H9 (cell line): ENCODE results near the gene CYP27B1. TPM values are rescaled to one million over a fixed set of nuclear protein-coding genes. Genes with fewer than 3 reads are reported as not detected.

Experiments used
- DNase-seq: peaks from one replicate; pipeline ENCODE4 v3.0.0-alpha.2; 2017
- H2AFZ ChIP-seq: one replicate; pipeline ENCODE4 v1.6.1; 2013; ENCODE audit warnings: mild to moderate bottlenecking, low read length, control low read depth, moderate library complexity
- H2AK5ac ChIP-seq: 2 replicates; pipeline ENCODE4 v1.6.1; 2013; ENCODE audit warnings: low read length, control low read depth, mixed read lengths; ENCODE audit not compliant: insufficient read length
- H2BK120ac ChIP-seq: one replicate; pipeline ENCODE4 v1.6.1; 2013; ENCODE audit warnings: low read depth, mild to moderate bottlenecking, low read length, control low read depth, inconsistent platforms; ENCODE audit not compliant: poor library complexity, severe bottlenecking
- H2BK12ac ChIP-seq: 2 replicates; pipeline ENCODE4 v1.6.1; 2013; ENCODE audit warnings: low read length, control low read depth, mixed read lengths, low read depth; ENCODE audit not compliant: insufficient read length
- H2BK15ac ChIP-seq: 2 replicates; pipeline ENCODE4 v1.6.1; 2013; ENCODE audit warnings: low read depth, low read length, control low read depth
- H2BK20ac ChIP-seq: one replicate; pipeline ENCODE4 v1.6.1; 2013; ENCODE audit warnings: low read depth, mild to moderate bottlenecking, low read length, control low read depth, inconsistent platforms; ENCODE audit not compliant: poor library complexity, severe bottlenecking
- H2BK5ac ChIP-seq: 2 replicates; pipeline ENCODE4 v1.6.1; 2013; ENCODE audit warnings: low read length, control low read depth, mixed read lengths; ENCODE audit not compliant: insufficient read length
- H3K14ac ChIP-seq: 2 replicates; pipeline ENCODE4 v1.6.1; 2013; ENCODE audit warnings: low read length, control low read depth; ENCODE audit not compliant: insufficient read depth
- H3K18ac ChIP-seq: 2 replicates; pipeline ENCODE4 v1.6.1; 2013; ENCODE audit warnings: low read depth, mild to moderate bottlenecking, mixed read lengths, low read length, control low read depth; ENCODE audit not compliant: insufficient read length
- H3K23ac ChIP-seq: 2 replicates; pipeline ENCODE4 v1.6.1; 2013; ENCODE audit warnings: low read length, control low read depth, mixed read lengths, low read depth; ENCODE audit not compliant: insufficient read length
- H3K23me2 ChIP-seq: 2 replicates; pipeline ENCODE4 v1.6.1; 2013; ENCODE audit warnings: low read depth, mild to moderate bottlenecking, mixed read lengths, low read length, control low read depth; ENCODE audit not compliant: insufficient read length, poor library complexity, severe bottlenecking
- H3K27ac ChIP-seq: 2 replicates; pipeline ENCODE4 v1.5.1; 2013; ENCODE audit warnings: low read length, control low read depth, mixed read lengths, low read depth; ENCODE audit not compliant: insufficient read length
- H3K27me3 ChIP-seq: 2 replicates; pipeline ENCODE4 v1.6.1; 2013; ENCODE audit warnings: low read length, control low read depth, inconsistent platforms; ENCODE audit not compliant: insufficient read depth
- H3K4ac ChIP-seq: 2 replicates; pipeline ENCODE4 v1.6.1; 2013; ENCODE audit warnings: low read depth, mild to moderate bottlenecking, control low read depth, inconsistent platforms, low read length, moderate library complexity
- H3K4me1 ChIP-seq: 2 replicates; pipeline ENCODE4 v1.6.1; 2013; ENCODE audit warnings: low read length, control low read depth, inconsistent platforms; ENCODE audit not compliant: insufficient read depth
- H3K4me2 ChIP-seq: 2 replicates; pipeline ENCODE4 v1.6.1; 2013; ENCODE audit warnings: low read length, control low read depth, mixed read lengths; ENCODE audit not compliant: insufficient read length, insufficient read depth
- H3K56ac ChIP-seq: 2 replicates; pipeline ENCODE4 v1.6.1; 2013; ENCODE audit warnings: low read depth, mild to moderate bottlenecking, mixed read lengths, low read length, control low read depth; ENCODE audit not compliant: insufficient read length
- H3K79me1 ChIP-seq: 2 replicates; pipeline ENCODE4 v1.6.1; 2013; ENCODE audit warnings: low read depth, mild to moderate bottlenecking, moderate library complexity, low read length, control low read depth, inconsistent platforms; ENCODE audit not compliant: insufficient read depth, poor library complexity, severe bottlenecking
- H3K79me2 ChIP-seq: 2 replicates; pipeline ENCODE4 v1.6.1; 2013; ENCODE audit warnings: low read length, control low read depth, inconsistent platforms; ENCODE audit not compliant: insufficient read depth
- H3K9ac ChIP-seq: 2 replicates; pipeline ENCODE4 v1.6.1; 2013; ENCODE audit warnings: low read length, control low read depth, mixed read lengths; ENCODE audit not compliant: insufficient read length; ENCODE audit errors: extremely low read depth
- H3K9me3 ChIP-seq: one replicate; pipeline ENCODE4 v1.6.1; 2013; ENCODE audit warnings: low read depth, low read length, inconsistent platforms; ENCODE audit not compliant: control insufficient read depth
- H3T11ph ChIP-seq: one replicate; pipeline ENCODE4 v1.6.1; 2013; ENCODE audit warnings: mild to moderate bottlenecking, low read length, control low read depth, inconsistent platforms
- H4K20me1 ChIP-seq: one replicate; pipeline ENCODE4 v1.6.1; 2013; ENCODE audit not compliant: control insufficient read depth, insufficient read length, insufficient read depth
- H4K5ac ChIP-seq: 2 replicates; pipeline ENCODE4 v1.6.1; 2013; ENCODE audit warnings: low read depth, mild to moderate bottlenecking, mixed read lengths, low read length, control low read depth; ENCODE audit not compliant: insufficient read length
- H4K8ac ChIP-seq: replicated peaks from 2 replicates; pipeline ENCODE4 v1.6.1; 2013; ENCODE audit warnings: low read length, control low read depth, mixed read lengths, low read depth; ENCODE audit not compliant: insufficient read length
- H4K91ac ChIP-seq: 2 replicates; pipeline ENCODE4 v1.6.1; 2013; ENCODE audit warnings: low read depth, mild to moderate bottlenecking, moderate library complexity, mixed read lengths, low read length, control low read depth; ENCODE audit not compliant: insufficient read length
- H3K27ac Mint-ChIP-seq, 3 experiments: 2 replicates in 2 of 3; 3 replicates in 1 of 3; pipeline ENCODE4 v1.8.0; 2020 to 2021; ENCODE audit warnings: mixed read lengths in 3 of 3, mild to moderate bottlenecking in 1 of 3, moderate library complexity in 1 of 3
- H3K27me3 Mint-ChIP-seq: 2 replicates; pipeline ENCODE4 v1.8.0; 2021; ENCODE audit warnings: low read depth, mild to moderate bottlenecking, moderate library complexity, mixed read lengths
- H3K36me3 Mint-ChIP-seq, 3 experiments: 2 replicates in 2 of 3; 3 replicates in 1 of 3; pipeline ENCODE4 v1.8.0; 2020 to 2021; ENCODE audit warnings: low read depth in 3 of 3, mixed read lengths in 3 of 3; ENCODE audit not compliant: insufficient read depth in 1 of 3
- H3K4me1 Mint-ChIP-seq, 2 experiments: 2 replicates each; pipeline ENCODE4 v1.8.0; 2020; ENCODE audit warnings: mixed read lengths in 2 of 2
- H3K4me3 Mint-ChIP-seq, 2 experiments: 2 replicates in 1 of 2; 3 replicates in 1 of 2; pipeline ENCODE4 v1.8.0; 2020 to 2021; ENCODE audit warnings: mild to moderate bottlenecking in 2 of 2, mixed read lengths in 2 of 2, moderate library complexity in 1 of 2
- H3K9me3 Mint-ChIP-seq, 2 experiments: 2 replicates in 1 of 2; 3 replicates in 1 of 2; pipeline ENCODE4 v1.8.0; 2020; ENCODE audit warnings: mild to moderate bottlenecking in 2 of 2, mixed read lengths in 2 of 2, moderate library complexity in 1 of 2
- CTCF ChIP-seq: fragments of 200-600 bp; sonication (generic); conservative IDR thresholded peaks from 3 replicates; pipeline ENCODE4 v1.8.0; 2021; ENCODE audit warnings: antibody characterized with exemption, mild to moderate bottlenecking
- WGBS: extraction: QIAGEN DNeasy Blood & Tissue Kit; methylation state at CpG from one replicate; pipeline ENCODE4 v1.1.7; 2013; ENCODE audit warnings: missing lambda C conversion rate, low lambda C conversion rate, mixed read lengths; ENCODE audit not compliant: insufficient read length; ENCODE audit errors: extremely low coverage; 5-methylcytosine and 5-hydroxymethylcytosine counted together
- total RNA-seq: library from RNA; stranded (reverse); gene quantifications from 2 replicates; pipeline ENCODE4 v1.2.1, GENCODE V29; 2021

Gene CYP27B1
- total RNA-seq, 1 experiment from 2014 or later = 6.1 TPM

- H3T11ph ChIP-seq = no peak overlapping the region
- no CpG with 5 or more reads among the region's 1 CpG for WGBS
- H2BK15ac ChIP-seq = no peak overlapping the region
- Mint-ChIP-seq H3K9me3 (peaks cover 0 to 2% of the 10 kb centered on the region in 2 experiments; a peak in 2 of 5 replicates), H3K4me1 (peaks cover 43 to 44% of the 10 kb centered on the region in 2 experiments), H3K4me3 (peak overlapping the region; percentile 81 to 93), H3K36me3 (peaks cover 26 to 42% (median 33%) of the 10 kb centered on the region in 3 experiments), H3K27ac (no peak overlapping the region), H3K27me3 (peaks cover 30% of the 10 kb centered on the region)
- H2BK20ac ChIP-seq = no peak overlapping the region
- H3K27me3 ChIP-seq = peaks cover 11% of the 10 kb centered on the region
- H3K79me2 ChIP-seq = peaks cover 13% of the 10 kb centered on the region; the same call in 1 of the 2 replicates
- H4K91ac ChIP-seq = no peak overlapping the region
- TF ChIP-seq CTCF = no peak
- no peak overlapping the region for H3K4ac ChIP-seq
- no peaks in the 10 kb centered on the region for H3K9me3 ChIP-seq
- no peak overlapping the region for H2BK120ac ChIP-seq
- H2AK5ac ChIP-seq = no peak overlapping the region
- H4K8ac ChIP-seq = no peak overlapping the region
- no peak for DNase-seq
- 0 out of 2 replicates have a peak, but pooled peaks cover 7% of the 10 kb centered on the region for H3K4me1 ChIP-seq
- H2AFZ ChIP-seq = no peak overlapping the region
- H4K20me1 ChIP-seq = no peaks in the 10 kb centered on the region
- no peak overlapping the region for H3K18ac ChIP-seq
- peak overlapping the region; percentile 65 for H3K4me2 ChIP-seq
- H2BK12ac ChIP-seq = no peak overlapping the region
- no peak overlapping the region for H4K5ac ChIP-seq
- H3K23me2 ChIP-seq = peaks cover 17% of the 10 kb centered on the region
- no peak overlapping the region for H3K56ac ChIP-seq
- no peak overlapping the region for H3K27ac ChIP-seq
- no peak overlapping the region for H3K23ac ChIP-seq
- no peak overlapping the region for H3K9ac ChIP-seq
- no peak overlapping the region for H2BK5ac ChIP-seq
- H3K14ac ChIP-seq = no peak overlapping the region
- no peaks in the 10 kb centered on the region for H3K79me1 ChIP-seq
Measured at GRCh38 chr12:57753756-57754337, 13.0 kb downstream of the CYP27B1 start.
